ENCODE measurements around the gene NDEL1. TPM values are rescaled to one million over a fixed set of nuclear protein-coding genes. Genes with fewer than 3 reads are reported as not detected.

NDEL1 gene
- polyA plus RNA-seq, 3 donors, result 29.8 to 58.3 (median 39.7) TPM

DNA sequence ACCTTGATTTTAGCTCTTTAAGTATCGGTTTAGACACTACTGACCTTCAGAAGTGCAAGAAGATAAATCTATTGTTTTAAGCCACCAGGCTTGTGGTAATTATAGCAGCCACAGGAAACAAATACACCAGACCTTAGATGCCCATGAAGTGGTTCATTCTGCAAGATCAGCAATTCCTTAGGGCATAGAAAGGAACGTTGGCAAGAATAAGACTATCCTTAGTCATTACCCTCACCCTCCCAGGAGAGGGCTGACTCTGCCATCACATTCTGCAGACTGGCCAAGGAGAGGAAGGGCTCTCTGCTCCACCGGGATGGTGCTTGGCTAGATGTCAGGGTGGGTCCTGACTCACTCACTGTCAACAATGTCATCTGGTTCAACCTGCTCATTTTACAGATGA, 14.1 kb upstream of the NDEL1 start:
- H4K20me1 ChIP-seq (ENCODE audit: insufficient read depth, low read length), result no peaks in the 10 kb centered on the region
- H3K27me3 ChIP-seq (ENCODE audit: control insufficient read depth in 2 of 2, insufficient read depth in 2 of 2, low read length in 2 of 2), result no peaks in the 10 kb centered on the region
- Mint-ChIP-seq H3K27ac (peak overlapping the region; percentile 91 to 99 (median 97)), H3K27me3 (ENCODE audit: low read depth in 3 of 3) (peaks cover 0 to 2% (median 0%) of the 10 kb centered on the region in 3 donors), H3K9me3 (peaks cover 0 to 8% (median 3%) of the 10 kb centered on the region in 7 donors), H3K4me3 (no peak overlapping the region), H3K4me1 (peaks cover 73% of the 10 kb centered on the region), H3K36me3 (peaks cover 14 to 19% of the 10 kb centered on the region in 2 donors)
- peaks cover 57 to 65% of the 10 kb centered on the region in 2 donors for H3K4me1 ChIP-seq (ENCODE audit: control insufficient read depth in 1 of 2, insufficient read depth in 2 of 2, low read length in 2 of 2)
- intact Hi-C loops (cut with micrococcal nuclease), result no loop called here
- peaks cover 4% of the 10 kb centered on the region for H3K79me2 ChIP-seq (ENCODE audit: insufficient read depth, low read length)
- H3K4me2 ChIP-seq (replicated peaks; ENCODE audit: extremely low read depth, low read length, poor library complexity, severe bottlenecking), result peak overlapping the region; percentile 54
- H3K27ac ChIP-seq (ENCODE audit: low read depth in 1 of 2, low read length in 2 of 2), result peak overlapping the region; percentile 56 to 94
- no peak for DNase-seq
- TF ChIP-seq, protein P1, sequence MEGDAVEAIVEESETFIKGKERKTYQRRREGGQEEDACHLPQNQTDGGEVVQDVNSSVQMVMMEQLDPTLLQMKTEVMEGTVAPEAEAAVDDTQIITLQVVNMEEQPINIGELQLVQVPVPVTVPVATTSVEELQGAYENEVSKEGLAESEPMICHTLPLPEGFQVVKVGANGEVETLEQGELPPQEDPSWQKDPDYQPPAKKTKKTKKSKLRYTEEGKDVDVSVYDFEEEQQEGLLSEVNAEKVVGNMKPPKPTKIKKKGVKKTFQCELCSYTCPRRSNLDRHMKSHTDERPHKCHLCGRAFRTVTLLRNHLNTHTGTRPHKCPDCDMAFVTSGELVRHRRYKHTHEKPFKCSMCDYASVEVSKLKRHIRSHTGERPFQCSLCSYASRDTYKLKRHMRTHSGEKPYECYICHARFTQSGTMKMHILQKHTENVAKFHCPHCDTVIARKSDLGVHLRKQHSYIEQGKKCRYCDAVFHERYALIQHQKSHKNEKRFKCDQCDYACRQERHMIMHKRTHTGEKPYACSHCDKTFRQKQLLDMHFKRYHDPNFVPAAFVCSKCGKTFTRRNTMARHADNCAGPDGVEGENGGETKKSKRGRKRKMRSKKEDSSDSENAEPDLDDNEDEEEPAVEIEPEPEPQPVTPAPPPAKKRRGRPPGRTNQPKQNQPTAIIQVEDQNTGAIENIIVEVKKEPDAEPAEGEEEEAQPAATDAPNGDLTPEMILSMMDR (IDR thresholded peaks at IDR 0.05), result no peak
- no peaks in the 10 kb centered on the region for H3K36me3 ChIP-seq (replicated peaks in 1 of 2; ENCODE audit: control insufficient read depth in 1 of 2, insufficient read depth in 2 of 2, low read length in 2 of 2)
- no peak overlapping the region for H3K9ac ChIP-seq (ENCODE audit: insufficient read depth, low read length, poor library complexity, severe bottlenecking)
- H3K9me3 ChIP-seq (replicated peaks in 1 of 2; ENCODE audit: control insufficient read depth in 1 of 2, insufficient read depth in 1 of 2, low read length in 2 of 2), result no peaks in the 10 kb centered on the region
- H3K4me3 ChIP-seq (replicated peaks in 1 of 3; ENCODE audit: low read depth in 2 of 3, low read length in 3 of 3), result peak overlapping the region in 1 of 3 experiments; percentile 31
- no peak overlapping the region for H2AFZ ChIP-seq (ENCODE audit: insufficient read depth, low read depth, low read length, poor library complexity, severe bottlenecking)
- 100% methylated on average over 1 of the region's 3 CpGs for WGBS (ENCODE audit: insufficient coverage)

- H4K20me1 ChIP-seq (ENCODE audit: insufficient read depth, low read length), result no peaks in the 10 kb centered on the region
- Mint-ChIP-seq H3K36me3 (peaks cover 5 to 19% of the 10 kb centered on the region in 2 donors), H3K27me3 (ENCODE audit: low read depth in 3 of 3) (peaks cover 2 to 4% (median 2%) of the 10 kb centered on the region in 3 donors), H3K4me1 (peaks cover 29% of the 10 kb centered on the region), H3K4me3 (no peak overlapping the region), H3K27ac (no peak overlapping the region), H3K9me3 (peaks cover 0 to 5% (median 0%) of the 10 kb centered on the region in 7 donors)
- TF ChIP-seq, protein P1 (IDR thresholded peaks at IDR 0.05), result no peak
- H3K4me1 ChIP-seq (ENCODE audit: control insufficient read depth in 1 of 2, insufficient read depth in 2 of 2, low read length in 2 of 2), result peaks cover 15 to 18% of the 10 kb centered on the region in 2 donors
- H3K27ac ChIP-seq (ENCODE audit: low read depth in 1 of 2, low read length in 2 of 2), result no peak overlapping the region
- 93% methylated on average over 3 of the region's 6 CpGs for WGBS (ENCODE audit: insufficient coverage)
- no peak overlapping the region for H3K4me3 ChIP-seq (replicated peaks in 1 of 3; ENCODE audit: low read depth in 2 of 3, low read length in 3 of 3)
- H3K9ac ChIP-seq (ENCODE audit: insufficient read depth, low read length, poor library complexity, severe bottlenecking), result no peak overlapping the region
- no peak for DNase-seq
- H3K79me2 ChIP-seq (ENCODE audit: insufficient read depth, low read length), result no peaks in the 10 kb centered on the region
- H2AFZ ChIP-seq (ENCODE audit: insufficient read depth, low read depth, low read length, poor library complexity, severe bottlenecking), result no peak overlapping the region
- no peaks in the 10 kb centered on the region for H3K36me3 ChIP-seq (replicated peaks in 1 of 2; ENCODE audit: control insufficient read depth in 1 of 2, insufficient read depth in 2 of 2, low read length in 2 of 2)
- H3K9me3 ChIP-seq (replicated peaks in 1 of 2; ENCODE audit: control insufficient read depth in 1 of 2, insufficient read depth in 1 of 2, low read length in 2 of 2), result no peaks in the 10 kb centered on the region
- H3K27me3 ChIP-seq (ENCODE audit: control insufficient read depth in 2 of 2, insufficient read depth in 2 of 2, low read length in 2 of 2), result no peaks in the 10 kb centered on the region
- intact Hi-C loops (cut with micrococcal nuclease), result no loop called here
- H3K4me2 ChIP-seq (replicated peaks; ENCODE audit: extremely low read depth, low read length, poor library complexity, severe bottlenecking), result no peak overlapping the region
Observed at GRCh38 chr17:8426094-8426720, 9.5 kb upstream of the NDEL1 start.
